HEK293T (cell line): ENCODE data around the gene GPC1.

Experiments used
- CTCF ChIA-PET: fragments of 350-600 bp; formaldehyde crosslinking; extraction: SDS; loops from one replicate; lab custom pipeline; 2021; ENCODE audit warnings: antibody characterized with exemption, inconsistent platforms; lab: Yijun Ruan, JAX
- POLR2A ChIA-PET: fragments of 350-600 bp; formaldehyde crosslinking; extraction: SDS; loops from one replicate; lab custom pipeline; 2020; ENCODE audit warnings: antibody characterized with exemption, inconsistent platforms; lab: Yijun Ruan, JAX
- DNase-seq: peaks from one replicate; pipeline ENCODE4 v3.0.0; 2012; ENCODE audit warnings: mixed read lengths; ENCODE audit errors: extremely low spot score
- ARNT ChIP-seq: fragments of 450-650 bp; IDR thresholded peaks from 2 replicates; pipeline ENCODE4 v1.6.1; 2017; ENCODE audit warnings: mild to moderate bottlenecking
- BHLHE40 ChIP-seq: fragments of 450-650 bp; IDR thresholded peaks from 2 replicates; pipeline ENCODE4 v1.6.1; 2016; ENCODE audit warnings: mild to moderate bottlenecking, moderate library complexity, borderline replicate concordance
- CTBP1 ChIP-seq: fragments of 450-650 bp; IDR thresholded peaks from 2 replicates; pipeline ENCODE4 v1.6.1; 2016; ENCODE audit warnings: borderline replicate concordance
- ELF4 ChIP-seq: fragments of 450-650 bp; IDR thresholded peaks from 2 replicates; pipeline ENCODE4 v1.6.1; 2017; ENCODE audit warnings: antibody characterized with exemption
- FOXA1 ChIP-seq: fragments of 450-650 bp; IDR thresholded peaks from 2 replicates; pipeline ENCODE4 v1.6.1; 2016; ENCODE audit warnings: mild to moderate bottlenecking
- FOXK2 ChIP-seq: fragments of 450-650 bp; IDR thresholded peaks from 2 replicates; pipeline ENCODE4 v1.6.1; 2016; ENCODE audit warnings: mild to moderate bottlenecking
- FOXM1 ChIP-seq: fragments of 450-650 bp; IDR thresholded peaks from 2 replicates; pipeline ENCODE4 v1.6.1; 2017; ENCODE audit warnings: mild to moderate bottlenecking, borderline replicate concordance
- HDGF ChIP-seq: fragments of 450-650 bp; IDR thresholded peaks from 2 replicates; pipeline ENCODE4 v1.6.1; 2017; ENCODE audit warnings: antibody characterized with exemption, borderline replicate concordance
- L3MBTL2 ChIP-seq: fragments of 450-650 bp; conservative IDR thresholded peaks from 2 replicates; pipeline ENCODE4 v1.6.1; 2016; ENCODE audit warnings: mild to moderate bottlenecking
- LEF1 ChIP-seq: fragments of 450-650 bp; IDR thresholded peaks from 2 replicates; pipeline ENCODE4 v1.6.1; 2017; ENCODE audit warnings: mild to moderate bottlenecking, borderline replicate concordance
- NFRKB ChIP-seq: fragments of 450-650 bp; IDR thresholded peaks from 2 replicates; pipeline ENCODE4 v1.6.1; 2016; ENCODE audit warnings: mild to moderate bottlenecking, moderate library complexity
- SP1 ChIP-seq: fragments of 450-650 bp; IDR thresholded peaks from 2 replicates; pipeline ENCODE4 v1.6.1; 2017
- SUZ12 ChIP-seq: fragments of 450-650 bp; IDR thresholded peaks from 2 replicates; pipeline ENCODE4 v1.6.1; 2016; ENCODE audit warnings: mild to moderate bottlenecking
- TARDBP ChIP-seq: fragments of 450-650 bp; IDR thresholded peaks from 2 replicates; pipeline ENCODE4 v1.6.1; 2016
- ZNF384 ChIP-seq: fragments of 450-650 bp; IDR thresholded peaks from 2 replicates; pipeline ENCODE4 v1.6.1; 2016
- TF ChIP-seq, protein P1 (sequence below): fragments of 450-650 bp; IDR thresholded peaks from 2 replicates; pipeline ENCODE4 v1.6.1; 2016

The GPC1 gene

DNA sequence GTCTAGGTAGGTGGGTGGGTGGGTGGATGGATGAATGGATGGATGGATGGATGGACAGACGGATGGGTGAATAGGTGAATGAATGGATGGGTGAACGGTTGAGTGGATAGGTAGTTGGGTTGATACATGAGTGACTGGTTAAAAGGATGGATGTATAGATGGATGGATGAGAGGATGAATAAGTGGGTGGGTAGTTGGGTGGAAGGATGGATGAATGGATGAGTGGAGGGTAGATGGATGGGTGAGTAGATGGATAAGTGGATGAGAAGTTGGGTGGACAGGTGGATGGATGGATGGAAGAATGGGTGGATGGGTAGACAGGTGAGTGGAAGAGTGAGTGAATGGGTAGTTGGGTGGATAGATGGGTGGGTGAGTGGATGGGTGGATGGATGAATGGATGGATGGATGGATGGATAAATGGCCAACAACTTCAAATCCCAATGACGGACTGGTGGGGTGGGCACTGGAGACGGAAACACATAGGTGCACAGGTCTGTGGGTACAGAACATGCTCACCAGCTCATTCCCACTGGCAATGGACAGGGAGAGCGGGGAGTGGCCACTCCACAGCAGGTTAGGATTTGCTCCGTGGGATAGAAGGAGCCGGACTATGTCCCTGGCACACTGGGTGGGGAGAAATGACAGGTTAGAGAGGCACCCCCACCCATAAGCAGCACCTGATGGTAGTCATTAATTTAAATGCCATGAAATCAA is 73.5 kb downstream of the GPC1 start:
- ChIA-PET POLR2A (no interaction called here), CTCF (no interaction called here)
- TF ChIP-seq BHLHE40 (no peak), FOXM1 (no peak), SUZ12 (no peak), L3MBTL2 (no peak), FOXK2 (no peak), ZNF384 (no peak)
- DNase-seq: no peak

DNA sequence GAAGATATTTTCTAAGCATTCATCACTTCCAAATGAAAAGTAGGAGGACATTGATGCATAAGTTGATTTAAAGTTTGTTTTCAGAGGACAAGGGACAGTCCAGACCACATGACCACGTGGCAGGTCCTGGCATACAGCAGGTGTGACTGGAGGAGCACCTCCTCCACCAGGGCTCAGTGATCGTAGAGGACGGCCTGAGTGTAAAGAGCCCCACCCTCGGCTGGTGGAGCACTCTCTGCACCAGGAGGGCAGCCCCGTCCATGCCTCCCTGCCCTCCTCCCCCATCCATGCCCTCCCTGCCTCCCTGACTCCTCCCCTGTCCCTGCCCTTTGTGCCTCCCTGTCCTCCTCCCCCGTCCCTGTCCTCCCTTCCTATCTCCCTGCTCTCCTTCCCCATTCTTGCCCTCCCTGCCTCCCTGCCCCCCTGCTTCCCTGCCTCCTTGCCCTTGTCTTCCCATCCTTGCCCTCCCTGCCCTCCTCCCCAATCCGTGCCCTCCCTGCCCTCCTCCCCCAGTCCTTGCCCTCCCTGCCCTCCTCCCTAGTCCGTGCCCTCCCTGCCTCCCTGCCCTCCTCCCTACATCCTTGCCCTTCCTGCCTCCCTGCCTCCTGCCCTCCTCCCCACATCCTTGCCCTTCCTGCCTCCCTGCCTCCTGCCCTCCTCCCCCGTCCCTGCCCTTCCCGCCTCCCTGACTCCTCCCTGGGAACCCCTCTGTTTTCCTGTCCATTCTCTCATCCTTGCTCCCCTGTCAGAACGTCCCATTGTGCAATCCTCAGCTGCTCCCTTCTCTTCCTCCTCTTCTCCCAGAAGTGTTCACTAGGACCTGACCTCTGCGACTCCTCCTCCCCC is 74.4 kb downstream of the GPC1 start:
- ChIA-PET CTCF (no interaction called here), POLR2A (no interaction called here)
- no peak for DNase-seq
- TF ChIP-seq ARNT (no peak), TARDBP (no peak), HDGF (no peak), FOXM1 (no peak), SUZ12 (no peak), SP1 (no peak), FOXK2 (no peak), BHLHE40 (no peak), NFRKB (no peak), CTBP1 (no peak), ELF4 (no peak)
- TF ChIP-seq, protein P1, sequence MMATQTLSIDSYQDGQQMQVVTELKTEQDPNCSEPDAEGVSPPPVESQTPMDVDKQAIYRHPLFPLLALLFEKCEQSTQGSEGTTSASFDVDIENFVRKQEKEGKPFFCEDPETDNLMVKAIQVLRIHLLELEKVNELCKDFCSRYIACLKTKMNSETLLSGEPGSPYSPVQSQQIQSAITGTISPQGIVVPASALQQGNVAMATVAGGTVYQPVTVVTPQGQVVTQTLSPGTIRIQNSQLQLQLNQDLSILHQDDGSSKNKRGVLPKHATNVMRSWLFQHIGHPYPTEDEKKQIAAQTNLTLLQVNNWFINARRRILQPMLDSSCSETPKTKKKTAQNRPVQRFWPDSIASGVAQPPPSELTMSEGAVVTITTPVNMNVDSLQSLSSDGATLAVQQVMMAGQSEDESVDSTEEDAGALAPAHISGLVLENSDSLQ: no peak

DNA sequence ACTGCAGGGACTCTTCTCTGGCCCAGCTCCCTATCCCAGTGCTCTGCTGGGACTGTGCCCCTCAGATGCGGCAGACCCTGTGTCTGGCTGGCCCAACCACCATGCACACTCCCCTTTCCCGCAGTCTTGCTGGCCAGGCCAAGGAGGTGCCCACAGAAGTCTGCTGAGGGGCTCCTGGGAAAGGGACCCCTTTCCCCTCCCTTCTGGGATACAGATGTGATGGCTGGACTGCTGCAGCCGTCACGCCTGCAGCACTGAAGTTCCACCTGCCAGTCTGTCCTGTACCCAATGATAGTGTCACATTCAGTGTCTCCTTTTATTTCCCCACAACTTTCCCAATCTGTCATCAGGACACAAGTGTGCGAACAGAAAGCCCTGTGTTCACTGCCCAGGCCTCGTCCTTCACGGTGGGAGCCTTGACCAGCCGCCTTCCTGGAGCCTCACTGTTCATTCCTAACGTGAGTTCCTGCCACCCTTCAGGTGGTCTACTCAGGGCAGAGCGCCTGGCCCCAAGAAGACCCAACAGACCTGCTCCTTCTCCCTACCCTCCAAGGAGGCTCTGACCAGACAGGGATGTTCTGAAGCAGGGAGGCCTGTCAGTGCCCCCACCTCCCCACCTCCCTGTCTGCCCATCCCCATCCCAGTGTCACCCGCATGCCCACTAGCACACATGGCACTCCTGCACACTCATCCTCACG is 75.2 kb downstream of the GPC1 start:
- no peak for TF ChIP-seq LEF1
- TF ChIP-seq FOXM1: no peak
- TF ChIP-seq BHLHE40: no peak
- no peak for TF ChIP-seq CTBP1
- POLR2A ChIA-PET: no interaction called here
- no peak for DNase-seq
- CTCF ChIA-PET: no interaction called here

DNA sequence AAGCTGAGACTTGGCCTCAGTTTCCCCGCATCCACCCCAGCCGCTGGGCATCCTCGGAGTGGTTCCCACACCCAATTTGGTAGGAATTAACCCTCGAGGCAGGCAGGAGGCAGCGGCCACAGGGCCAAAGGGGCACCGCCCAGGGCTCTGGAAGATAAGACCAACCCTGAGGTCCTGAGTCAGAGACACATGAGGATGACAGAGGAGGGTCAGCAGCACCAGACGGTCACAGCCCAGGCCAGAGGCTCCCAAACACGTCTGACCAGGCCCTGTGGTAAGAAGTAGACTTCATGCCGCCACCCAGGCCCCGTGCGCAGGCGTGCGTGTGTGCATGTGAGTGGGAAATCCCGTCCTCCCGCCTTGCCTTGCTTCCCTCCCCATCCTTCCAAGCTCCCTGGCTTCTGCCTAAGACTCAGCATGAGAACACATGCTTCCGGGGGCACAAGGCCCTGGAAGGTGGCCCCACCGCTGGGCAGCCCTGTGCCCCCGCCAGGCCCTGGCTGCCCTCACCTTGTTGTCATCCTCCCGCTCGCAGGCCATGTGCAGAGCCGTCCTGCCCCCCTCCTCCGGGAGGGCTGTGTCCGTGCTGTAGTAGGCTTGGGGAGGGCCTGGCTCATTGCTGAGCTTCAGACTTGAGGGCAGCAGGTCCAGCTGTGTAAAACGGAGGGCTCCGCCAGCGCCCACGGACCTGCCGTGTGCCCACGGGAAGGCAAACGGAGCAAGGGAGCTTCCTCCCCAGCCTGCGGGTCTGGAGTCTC is 76.1 kb downstream of the GPC1 start:
- DNase-seq: no peak
- CTCF ChIA-PET: no interaction called here
- POLR2A ChIA-PET: no interaction called here
- TF ChIP-seq ZNF384 (no peak), TARDBP (no peak), SP1 (no peak), LEF1 (no peak), ELF4 (no peak), NFRKB (no peak), BHLHE40 (no peak), CTBP1 (no peak), L3MBTL2 (no peak), HDGF (no peak), FOXK2 (no peak), ARNT (no peak), FOXA1 (no peak), FOXM1 (no peak), SUZ12 (no peak)
- TF ChIP-seq, protein P1: no peak

DNA sequence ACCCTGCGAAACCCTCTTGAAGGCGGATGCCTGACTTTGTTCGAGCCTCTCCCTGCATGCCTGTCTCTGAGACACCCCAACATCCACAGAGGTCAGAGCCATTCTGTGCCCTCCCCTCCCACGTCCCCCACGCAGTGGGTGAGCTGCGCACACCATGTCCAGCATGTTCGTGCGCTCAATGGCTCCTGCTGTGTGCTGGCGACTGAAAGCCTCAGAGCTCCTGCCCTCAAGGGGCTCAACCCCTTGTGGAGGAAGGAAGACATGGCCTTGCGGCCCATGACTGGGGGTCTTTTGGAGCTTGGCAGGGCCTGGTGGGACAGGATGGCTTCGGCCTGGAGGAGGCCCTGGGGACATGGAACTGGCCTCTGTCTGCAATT is 76.6 kb downstream of the GPC1 start:
- ChIA-PET POLR2A (no interaction called here), CTCF (no interaction called here)
- TF ChIP-seq SP1 (no peak), SUZ12 (no peak), ARNT (no peak), ZNF384 (no peak), LEF1 (no peak), FOXM1 (no peak), FOXA1 (no peak), CTBP1 (no peak), TARDBP (no peak), FOXK2 (no peak), L3MBTL2 (no peak), HDGF (no peak), ELF4 (no peak), NFRKB (no peak), BHLHE40 (no peak)
- TF ChIP-seq, protein P1: no peak
- no peak for DNase-seq
